Measurements from ENCODE around the gene FAM20A. TPM values are rescaled to one million over a fixed set of nuclear protein-coding genes. Genes with fewer than 3 reads are reported as not detected.

Gene FAM20A
- total and polyA plus RNA-seq, 7 donors, result 0.46 to 10.0 (median 5.4) TPM

- no peaks in the 10 kb centered on the region for H3K36me3 ChIP-seq
- intact Hi-C loops (cut with DNase I), result no loop called here
- no peak for TF ChIP-seq POLR2AphosphoS5 (IDR thresholded peaks at IDR 0.05)
- TF ChIP-seq CTCF (IDR thresholded peaks at IDR 0.05), result no peak
- WGBS, 2 donors, result 87 to 94% methylated on average over 3 of the region's 3 CpGs
- no peak for DNase-seq
- peaks cover 0 to 2% (median 0%) of the 10 kb centered on the region in 4 donors for H3K9me3 ChIP-seq
- no peaks in the 10 kb centered on the region for H3K27me3 ChIP-seq
- H3K4me1 ChIP-seq, result no peaks in the 10 kb centered on the region
- H3K27ac ChIP-seq, result peak overlapping the region in 1 of 4 donors; percentile 5
- H3K4me3 ChIP-seq, result no peak overlapping the region
Measured at GRCh38 chr17:68577497-68577821, 23.7 kb downstream of the FAM20A start.

GRCh38 chr17:68576811-68577496 is 24.2 kb downstream of the FAM20A start:
- intact Hi-C loops (cut with DNase I), result no loop called here
- WGBS, 2 donors, result 74 to 83% methylated on average over 8 of the region's 8 CpGs
- peak; percentile 72 for DNase-seq

GRCh38 chr17:68576137-68576536 is 25.0 kb downstream of the FAM20A start:
- Histone ChIP-seq H3K36me3 (no peaks in the 10 kb centered on the region), H3K4me3 (no peak overlapping the region), H3K27ac (peak overlapping the region in 2 of 4 donors; percentile 6 to 19), H3K4me1 (no peaks in the 10 kb centered on the region), H3K27me3 (no peaks in the 10 kb centered on the region), H3K9me3 (peaks cover 0 to 2% (median 0%) of the 10 kb centered on the region in 4 donors)
- TF ChIP-seq EP300 (IDR thresholded peaks at IDR 0.05), result no peak
- no peak for TF ChIP-seq POLR2AphosphoS5 (IDR thresholded peaks at IDR 0.05)
- no peak for TF ChIP-seq POLR2A (IDR thresholded peaks at IDR 0.05)
- no peak for TF ChIP-seq CTCF (IDR thresholded peaks at IDR 0.05)
- intact Hi-C loops (cut with DNase I), result no loop called here
- DNase-seq, result no peak
- 94 to 97% methylated on average over 2 of the region's 2 CpGs for WGBS, 2 donors

More at GRCh38 chr17:68576811-68577496, 24.2 kb downstream of the FAM20A start:
- no peak overlapping the region for H3K4me3 ChIP-seq
- H3K27ac ChIP-seq, result peak overlapping the region in 3 of 4 donors; percentile 5 to 19 (median 6)
- TF ChIP-seq POLR2A (IDR thresholded peaks at IDR 0.05) (no peak), POLR2AphosphoS5 (IDR thresholded peaks at IDR 0.05) (peak in 2 of 4 donors; percentile 10 to 18)
- no peaks in the 10 kb centered on the region for H3K4me1 ChIP-seq
- peaks cover 0 to 2% (median 0%) of the 10 kb centered on the region in 4 donors for H3K9me3 ChIP-seq
- H3K36me3 ChIP-seq, result no peaks in the 10 kb centered on the region
- no peaks in the 10 kb centered on the region for H3K27me3 ChIP-seq

- H3K36me3 ChIP-seq, result no peaks in the 10 kb centered on the region
- no peak overlapping the region for H3K27ac ChIP-seq
- no peak for TF ChIP-seq POLR2AphosphoS5 (IDR thresholded peaks at IDR 0.05)
- TF ChIP-seq CTCF (IDR thresholded peaks at IDR 0.05), result no peak
- no peak for TF ChIP-seq EP300 (IDR thresholded peaks at IDR 0.05)
- no peak for DNase-seq
- H3K27me3 ChIP-seq, result no peaks in the 10 kb centered on the region
- H3K4me1 ChIP-seq, result no peaks in the 10 kb centered on the region
- no peak overlapping the region for H3K4me3 ChIP-seq
- 82 to 96% methylated on average over 1 of the region's 1 CpG for WGBS, 2 donors
- H3K9me3 ChIP-seq, result no peaks in the 10 kb centered on the region
- intact Hi-C loops (cut with DNase I), result no loop called here
Measured at GRCh38 chr17:68573338-68573737, 27.8 kb downstream of the FAM20A start.

GRCh38 chr17:68572138-68572842 is 28.9 kb downstream of the FAM20A start:
- Histone ChIP-seq H3K27me3 (no peaks in the 10 kb centered on the region), H3K36me3 (no peaks in the 10 kb centered on the region), H3K9me3 (no peaks in the 10 kb centered on the region), H3K4me3 (no peak overlapping the region), H3K27ac (no peak overlapping the region), H3K4me1 (no peaks in the 10 kb centered on the region)
- WGBS, 2 donors, result 80 to 91% methylated on average over 6 of the region's 6 CpGs
- no peak for TF ChIP-seq POLR2AphosphoS5 (IDR thresholded peaks at IDR 0.05)
- TF ChIP-seq CTCF (IDR thresholded peaks at IDR 0.05), result no peak
- TF ChIP-seq POLR2A (IDR thresholded peaks at IDR 0.05), result no peak
- no peak for TF ChIP-seq EP300 (IDR thresholded peaks at IDR 0.05)
- intact Hi-C loops (cut with DNase I), result no loop called here
- no peak for DNase-seq

Measured in sigmoid colon (tissue), 7 donors.